GM10266 (cell line): ENCODE measurements around the gene LOXL1.
A peak's percentile ranks its signal among the peaks of the same experiment; 100 is the strongest.
"Not testable (repeated sequence)": the region's sequence is repeated elsewhere in the genome, so short reads cannot be mapped to it uniquely, and the experiment has no call there.

Experiments used
- DNase-seq: peaks from one replicate; pipeline ENCODE4 v3.0.0; 2012; ENCODE audit errors: extremely low spot score
- CTCF ChIP-seq: IDR thresholded peaks from 2 replicates; pipeline ENCODE4 v1.5.1; 2012; ENCODE audit warnings: mild to moderate bottlenecking, low read depth; ENCODE audit not compliant: control insufficient read depth, insufficient read depth; ENCODE audit errors: missing control alignments

Gene LOXL1

GRCh38 chr15:73957785-73958184 is 31.5 kb downstream of the LOXL1 start:
- DNase-seq: no peak
- TF ChIP-seq CTCF: no peak

- DNase-seq: no peak
- TF ChIP-seq CTCF: no peak
Measured at GRCh38 chr15:73959012-73959581, 32.8 kb downstream of the LOXL1 start.

GRCh38 chr15:73959801-73960200 is 33.5 kb downstream of the LOXL1 start:
- no peak for TF ChIP-seq CTCF
- DNase-seq: no peak

GRCh38 chr15:73960472-73961070 is 34.3 kb downstream of the LOXL1 start:
- DNase-seq: not testable (repeated sequence)

- DNase-seq: no peak
- no peak for TF ChIP-seq CTCF
Measured at GRCh38 chr15:73962433-73962832, 36.2 kb downstream of the LOXL1 start.

- peak; percentile 94 for TF ChIP-seq CTCF
- DNase-seq: peak; percentile 83
Measured at GRCh38 chr15:73964736-73965093, 38.5 kb downstream of the LOXL1 start.

GRCh38 chr15:73965094-73965757 is 39.0 kb downstream of the LOXL1 start:
- no peak for DNase-seq
- TF ChIP-seq CTCF: no peak
